ENCODE measurements around the gene ABHD14A.

- TF ChIP-seq CTCF (IDR thresholded peaks at IDR 0.05) (no peak), POLR2A (IDR thresholded peaks at IDR 0.05) (no peak)
These were observed 14.5 kb upstream of the ABHD14A start for GRCh38 chr3:51960386-51960785.

All from ovary (tissue), 3 donors.